Bone marrow (tissue), 2 donors: ENCODE data around the gene PRR35.
"Not testable (repeated sequence)": the region's sequence is repeated elsewhere in the genome, so short reads cannot be mapped to it uniquely, and the experiment has no call there.

ENCODE experiments used
- DNase-seq, 2 donors: peaks; one replicate each; lab custom pipeline; 2025; lab: John Stamatoyannopoulos, UW

The PRR35 gene

DNA sequence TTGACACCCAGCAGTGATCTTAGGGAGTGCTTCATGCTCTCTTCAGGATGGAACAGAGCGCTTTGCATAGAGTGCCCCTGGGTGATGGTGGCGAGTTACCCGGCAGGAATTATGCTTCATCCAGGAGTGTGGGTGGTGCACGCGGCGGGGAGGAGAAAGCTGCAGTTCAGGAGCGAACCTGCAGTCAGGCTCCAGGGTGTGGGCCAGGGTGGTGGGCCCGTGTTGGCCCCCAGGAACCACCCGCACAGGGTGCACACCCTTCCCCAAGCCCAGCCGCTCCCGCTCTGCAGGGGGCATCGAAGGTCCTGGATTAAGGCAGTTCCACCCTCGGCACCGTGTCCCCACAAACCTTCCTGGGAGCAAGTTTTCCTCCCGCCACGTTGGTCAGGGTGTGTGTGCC lies 33.6 kb downstream of the PRR35 start:
- no peak for DNase-seq

- DNase-seq = no peak
These were observed 34.9 kb downstream of the PRR35 start for GRCh38 chr16:595094-595528.

- no peak for DNase-seq
These were observed 35.9 kb downstream of the PRR35 start for GRCh38 chr16:595942-596735.

GRCh38 chr16:596736-597060 lies 36.5 kb downstream of the PRR35 start:
- no peak for DNase-seq

DNA sequence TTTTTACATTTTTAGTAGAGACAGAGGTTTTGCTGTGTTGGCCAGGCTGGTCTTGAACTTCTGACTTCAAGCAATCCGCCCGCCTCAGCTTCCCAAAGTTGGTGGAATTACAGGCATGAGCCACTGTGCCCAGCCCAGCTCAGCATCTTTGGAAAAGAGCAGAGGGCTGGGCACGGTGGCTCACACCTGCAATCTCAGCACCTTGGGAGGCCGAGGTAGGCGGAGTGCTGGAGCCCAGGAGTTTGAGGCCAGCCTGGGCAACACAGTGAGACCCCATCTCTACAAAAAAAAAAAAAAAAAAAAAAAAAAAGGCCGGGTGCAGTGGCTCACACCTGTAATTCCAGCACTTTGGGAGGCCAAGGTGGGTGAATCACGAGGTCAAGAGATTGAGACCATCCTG lies 37.5 kb downstream of the PRR35 start:
- not testable (repeated sequence) for DNase-seq

DNA sequence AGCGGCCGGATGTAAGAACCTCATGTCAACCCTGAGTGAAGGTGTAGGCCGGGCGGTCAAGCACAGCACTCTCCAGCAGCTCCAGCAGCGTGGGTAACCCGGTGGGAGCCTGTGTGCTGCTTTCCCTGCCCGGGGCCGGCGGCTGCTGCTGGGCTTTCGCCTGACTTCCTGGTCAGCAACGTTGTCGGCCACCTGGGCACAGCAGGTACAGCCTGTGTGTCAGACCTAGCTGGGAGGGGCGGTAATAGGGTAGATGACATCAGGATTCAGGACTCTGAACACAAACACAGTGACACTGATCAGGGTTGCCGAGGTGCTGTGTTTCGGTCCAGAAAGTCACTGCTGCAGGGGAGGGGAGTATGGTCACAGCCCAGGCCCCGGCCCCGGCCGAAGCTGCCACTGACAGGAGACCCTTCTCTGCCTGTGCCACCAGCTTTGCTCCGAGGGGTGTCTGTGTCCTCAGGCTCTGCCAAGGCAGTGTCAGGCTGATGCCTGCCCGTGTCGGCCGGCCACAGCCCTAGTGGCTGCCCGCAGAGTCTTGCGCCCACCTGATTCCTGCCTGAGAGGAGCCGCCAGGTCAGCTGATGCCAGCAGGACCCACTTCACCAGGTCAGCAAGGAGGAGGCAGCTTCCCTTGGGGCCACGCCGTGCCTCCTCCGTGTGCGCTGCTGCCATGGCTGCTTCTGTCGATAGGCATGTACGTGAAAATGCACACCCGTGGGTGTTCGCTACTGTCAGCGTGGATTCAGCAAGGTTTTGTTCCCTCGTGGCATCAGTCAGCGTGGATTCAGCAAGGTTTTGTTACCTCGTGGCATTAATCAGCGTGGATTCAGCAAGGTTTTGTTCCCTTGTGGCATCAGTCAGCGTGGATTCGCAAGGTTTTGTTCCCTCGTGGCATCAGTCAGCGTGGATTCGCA lies 38.9 kb downstream of the PRR35 start:
- DNase-seq = no peak

GRCh38 chr16:600781-601180 lies 40.6 kb downstream of the PRR35 start:
- no peak for DNase-seq

DNA sequence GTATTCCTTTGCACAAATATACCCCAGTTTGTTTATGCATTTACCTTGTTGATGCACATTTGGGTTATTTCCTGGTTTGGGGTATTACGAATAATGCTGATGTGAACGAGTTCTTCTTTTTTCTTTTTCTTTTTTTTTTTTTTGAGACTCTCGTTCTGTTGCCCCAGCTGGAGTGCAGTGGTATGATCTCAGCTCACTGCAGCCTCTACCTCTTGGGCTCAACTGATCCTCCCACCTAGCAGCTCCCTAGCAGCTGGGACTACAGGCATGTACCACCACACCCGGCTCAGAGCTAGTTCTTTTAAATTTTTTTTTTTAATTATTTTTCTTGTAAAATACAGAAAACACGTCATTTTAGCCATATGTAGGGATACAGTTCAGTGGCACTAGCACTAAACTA lies 43.7 kb downstream of the PRR35 start:
- DNase-seq = no peak

- no peak for DNase-seq
These were observed 46.6 kb downstream of the PRR35 start for GRCh38 chr16:606656-607307.

DNA sequence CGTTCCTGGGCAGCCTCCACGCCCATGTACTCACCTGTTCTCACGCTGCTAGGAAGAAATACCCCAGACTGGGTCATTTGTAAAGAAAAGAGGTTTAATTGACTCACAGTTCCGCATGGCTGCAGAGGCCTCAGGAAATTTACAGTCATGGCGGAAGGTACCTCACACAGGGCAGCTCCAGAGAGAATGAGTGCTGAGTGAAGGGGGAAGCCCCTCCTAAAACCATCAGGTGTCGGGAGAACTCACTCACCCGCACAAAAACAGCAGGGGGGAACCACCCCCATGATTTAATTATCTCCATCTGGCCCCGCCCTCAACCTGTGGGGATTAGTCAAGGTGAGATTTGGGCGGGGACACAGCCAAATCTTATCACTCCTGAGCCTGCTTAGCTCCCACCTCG lies 47.8 kb downstream of the PRR35 start:
- DNase-seq = no peak

DNA sequence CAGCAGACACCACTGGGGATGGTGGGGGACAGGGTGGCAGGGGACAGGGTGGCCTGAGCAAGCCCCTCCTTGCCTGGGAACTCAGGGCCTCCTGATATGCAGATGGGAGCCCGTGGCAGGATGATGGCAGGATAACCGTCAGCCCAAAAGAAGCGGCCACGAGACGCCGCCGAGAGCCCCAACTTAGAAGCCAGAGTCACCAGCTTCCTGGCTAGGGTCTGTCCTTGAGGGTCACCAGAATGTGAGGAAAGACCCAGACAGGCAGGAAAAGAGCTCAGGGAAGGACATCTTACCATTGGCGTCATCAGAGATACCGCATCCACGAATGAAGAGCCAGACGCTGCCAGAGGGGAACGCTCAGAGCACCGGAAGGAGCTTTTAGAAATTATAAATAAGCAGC lies 49.1 kb downstream of the PRR35 start:
- DNase-seq = no peak

DNA sequence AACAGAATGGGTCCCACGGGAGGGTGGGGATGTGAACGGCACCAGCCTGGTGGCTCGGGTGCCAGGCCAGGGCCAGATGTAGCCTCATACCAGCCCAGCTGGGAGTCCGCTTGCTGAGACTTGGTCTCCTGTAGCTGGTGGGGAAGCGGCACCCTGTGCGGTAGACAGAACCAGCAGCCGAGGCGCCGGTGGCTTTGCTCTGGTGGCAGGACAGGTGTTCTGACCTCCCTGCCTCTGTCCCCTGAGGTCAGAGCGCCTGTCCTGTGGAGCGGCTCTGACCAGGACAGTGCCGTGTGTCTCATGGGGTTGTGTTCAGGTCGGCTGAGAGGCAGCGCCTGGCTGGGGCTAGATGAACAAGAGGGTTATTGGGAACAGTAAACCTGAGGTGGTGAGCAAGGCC lies 49.8 kb downstream of the PRR35 start:
- DNase-seq = no peak

DNA sequence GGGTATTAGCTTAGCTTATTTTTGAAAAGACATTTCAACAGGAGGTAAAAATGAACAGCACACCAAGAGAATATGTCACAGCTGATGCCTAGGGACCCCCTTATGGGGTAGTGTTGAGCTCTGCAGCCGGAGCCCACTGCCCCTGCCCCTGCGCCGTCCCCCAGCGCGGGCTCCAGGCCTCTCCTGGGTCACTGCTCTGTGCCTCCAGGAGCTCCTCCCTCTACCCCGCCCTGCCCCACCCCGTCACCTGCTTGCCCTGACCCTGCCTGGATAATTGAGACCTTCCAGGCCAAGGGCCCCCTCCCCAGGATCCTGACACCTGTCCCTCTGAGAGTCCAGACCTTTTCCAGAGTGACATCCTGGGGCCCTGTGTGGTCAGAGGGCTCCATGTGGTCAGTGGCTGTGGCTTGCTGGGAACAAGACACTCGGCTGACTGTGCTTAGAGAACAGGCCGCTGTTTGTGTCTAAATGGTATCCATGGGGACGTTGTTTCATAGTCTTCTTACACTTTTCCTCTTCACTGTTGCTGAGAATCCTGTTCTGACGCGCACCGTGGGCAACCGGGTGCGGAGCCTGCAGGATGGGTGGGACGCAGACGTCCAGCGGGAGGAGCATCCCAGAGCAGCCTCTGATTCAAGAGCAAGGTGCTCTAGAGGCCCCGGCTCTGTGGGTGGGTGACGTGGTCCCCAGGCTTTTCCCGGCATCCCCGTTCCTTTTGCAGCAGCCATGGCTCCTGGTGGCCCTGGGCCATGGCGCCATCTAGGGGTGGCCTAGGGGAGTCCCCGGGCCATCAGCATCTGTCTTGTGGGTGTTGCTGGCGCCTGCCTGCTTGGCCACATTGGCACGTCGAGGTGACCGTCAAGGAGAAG lies 50.6 kb downstream of the PRR35 start:
- DNase-seq = no peak

DNA sequence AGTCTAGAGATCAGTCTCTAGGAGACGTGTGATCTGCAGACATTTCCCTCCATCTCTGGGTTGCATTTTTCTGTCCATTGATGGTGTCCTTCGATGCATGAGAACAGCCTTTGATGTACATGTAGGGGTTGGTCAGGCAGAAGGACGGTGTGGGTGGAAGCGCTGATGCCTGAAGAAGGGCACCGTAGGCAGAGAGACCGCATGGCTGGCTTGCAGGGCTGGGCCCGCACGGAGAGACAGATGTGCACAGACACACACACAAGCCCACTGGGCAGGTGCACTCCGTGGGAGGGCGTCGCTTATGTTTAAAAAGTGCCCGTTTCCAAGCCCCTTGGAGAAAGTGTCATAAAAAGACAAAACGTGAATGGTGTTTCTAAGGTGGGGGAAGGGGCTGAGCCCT lies 54.9 kb downstream of the PRR35 start:
- DNase-seq = no peak
